ENCODE data around the gene PITRM1.

PITRM1 gene

GRCh38 chr10:3099291-3100092 lies 73.1 kb downstream of the PITRM1 start:
- H3K4me1 ChIP-seq = peaks cover 19% of the 10 kb centered on the region
- H3K9me3 ChIP-seq = no peaks in the 10 kb centered on the region
- no peak for TF ChIP-seq Cebpa-rat (IDR thresholded peaks at IDR 0.05)
- H3K4me2 ChIP-seq = no peak overlapping the region
- H3K36me3 ChIP-seq = peaks cover 96% of the 10 kb centered on the region
- no peak overlapping the region for H3K9ac ChIP-seq
- no peak overlapping the region for H3K4me3 ChIP-seq
- peaks cover 96% of the 10 kb centered on the region for H4K20me1 ChIP-seq
- H3K27me3 ChIP-seq = no peaks in the 10 kb centered on the region
- no peak overlapping the region for H3K27ac ChIP-seq

GRCh38 chr10:3098689-3099088 lies 73.9 kb downstream of the PITRM1 start:
- peaks cover 96% of the 10 kb centered on the region for H3K36me3 ChIP-seq
- peaks cover 27% of the 10 kb centered on the region for H3K4me1 ChIP-seq
- no peak overlapping the region for H3K4me3 ChIP-seq
- H3K9me3 ChIP-seq = no peaks in the 10 kb centered on the region
- no peak overlapping the region for H3K4me2 ChIP-seq
- no peak overlapping the region for H3K27ac ChIP-seq
- TF ChIP-seq Cebpa-rat (IDR thresholded peaks at IDR 0.05) = no peak
- H4K20me1 ChIP-seq = peaks cover 96% of the 10 kb centered on the region
- no peaks in the 10 kb centered on the region for H3K27me3 ChIP-seq
- H3K9ac ChIP-seq = no peak overlapping the region

- Histone ChIP-seq H4K20me1 (peaks cover 96% of the 10 kb centered on the region), H3K4me2 (no peak overlapping the region), H3K4me1 (peaks cover 42% of the 10 kb centered on the region), H3K9ac (no peak overlapping the region), H3K27me3 (no peaks in the 10 kb centered on the region), H3K27ac (no peak overlapping the region), H3K9me3 (no peaks in the 10 kb centered on the region), H3K36me3 (peaks cover 96% of the 10 kb centered on the region), H3K4me3 (no peak overlapping the region)
- TF ChIP-seq Cebpa-rat (IDR thresholded peaks at IDR 0.05) = no peak
Observed at GRCh38 chr10:3097160-3097559, 75.4 kb downstream of the PITRM1 start.

GRCh38 chr10:3096149-3096548 lies 76.4 kb downstream of the PITRM1 start:
- TF ChIP-seq Cebpa-rat (IDR thresholded peaks at IDR 0.05) = no peak
- peaks cover 52% of the 10 kb centered on the region for H3K4me1 ChIP-seq
- no peak overlapping the region for H3K4me3 ChIP-seq
- H3K9ac ChIP-seq = no peak overlapping the region
- no peaks in the 10 kb centered on the region for H3K9me3 ChIP-seq
- peak overlapping the region; percentile 29; the same call in 1 of the 2 replicates for H3K4me2 ChIP-seq
- no peaks in the 10 kb centered on the region for H3K27me3 ChIP-seq
- H3K27ac ChIP-seq = peak overlapping the region; percentile 51
- H3K36me3 ChIP-seq = peaks cover 96% of the 10 kb centered on the region
- peaks cover 100% of the 10 kb centered on the region for H4K20me1 ChIP-seq

- no peak overlapping the region for H3K4me3 ChIP-seq
- H4K20me1 ChIP-seq = peaks cover 100% of the 10 kb centered on the region
Observed at GRCh38 chr10:3095373-3096139, 77.0 kb downstream of the PITRM1 start.

GRCh38 chr10:3094609-3095036 lies 78.0 kb downstream of the PITRM1 start:
- Histone ChIP-seq H3K36me3 (peaks cover 96% of the 10 kb centered on the region), H3K9me3 (no peaks in the 10 kb centered on the region), H3K4me1 (peaks cover 65% of the 10 kb centered on the region), H3K27ac (no peak overlapping the region), H3K27me3 (no peaks in the 10 kb centered on the region), H3K4me3 (no peak overlapping the region), H4K20me1 (peaks cover 100% of the 10 kb centered on the region), H3K4me2 (peak overlapping the region; percentile 29), H3K9ac (no peak overlapping the region)
- no peak for TF ChIP-seq Cebpa-rat (IDR thresholded peaks at IDR 0.05)

More at GRCh38 chr10:3095373-3096139, 77.0 kb downstream of the PITRM1 start:
- H3K4me2 ChIP-seq = peak overlapping the region; percentile 29
- H3K9me3 ChIP-seq = no peaks in the 10 kb centered on the region
- 0 out of 2 replicates have a peak overlapping the region, but pooled peaks have one; percentile 0 for H3K9ac ChIP-seq
- no peak for TF ChIP-seq Cebpa-rat (IDR thresholded peaks at IDR 0.05)
- H3K27me3 ChIP-seq = no peaks in the 10 kb centered on the region
- H3K4me1 ChIP-seq = peaks cover 58% of the 10 kb centered on the region
- H3K36me3 ChIP-seq = peaks cover 96% of the 10 kb centered on the region
- H3K27ac ChIP-seq = peak overlapping the region; percentile 51; the same call in 1 of the 2 replicates

GRCh38 chr10:3093996-3094395 lies 78.6 kb downstream of the PITRM1 start:
- Histone ChIP-seq H4K20me1 (peaks cover 100% of the 10 kb centered on the region), H3K27ac (no peak overlapping the region), H3K27me3 (no peaks in the 10 kb centered on the region), H3K4me2 (peak overlapping the region; percentile 29; the same call in 1 of the 2 replicates), H3K4me3 (no peak overlapping the region), H3K9me3 (no peaks in the 10 kb centered on the region), H3K36me3 (peaks cover 94% of the 10 kb centered on the region), H3K4me1 (peaks cover 65% of the 10 kb centered on the region), H3K9ac (no peak overlapping the region)
- TF ChIP-seq Cebpa-rat (IDR thresholded peaks at IDR 0.05) = no peak

GRCh38 chr10:3091921-3092320 lies 80.7 kb downstream of the PITRM1 start:
- peaks cover 65% of the 10 kb centered on the region for H3K4me1 ChIP-seq
- H3K4me3 ChIP-seq = no peak overlapping the region
- H3K9ac ChIP-seq = no peak overlapping the region
- no peaks in the 10 kb centered on the region for H3K9me3 ChIP-seq
- TF ChIP-seq Cebpa-rat (IDR thresholded peaks at IDR 0.05) = no peak
- H3K36me3 ChIP-seq = peaks cover 91% of the 10 kb centered on the region
- H3K27ac ChIP-seq = no peak overlapping the region
- peak overlapping the region; percentile 68 for H3K4me2 ChIP-seq
- H4K20me1 ChIP-seq = peaks cover 97% of the 10 kb centered on the region
- no peaks in the 10 kb centered on the region for H3K27me3 ChIP-seq

- peak overlapping the region; percentile 68; the same call in 1 of the 2 replicates for H3K4me2 ChIP-seq
- H3K9me3 ChIP-seq = no peaks in the 10 kb centered on the region
- no peak overlapping the region for H3K9ac ChIP-seq
- H4K20me1 ChIP-seq = peaks cover 97% of the 10 kb centered on the region
- peaks cover 92% of the 10 kb centered on the region for H3K36me3 ChIP-seq
- H3K4me1 ChIP-seq = peaks cover 63% of the 10 kb centered on the region
- no peak for TF ChIP-seq Cebpa-rat (IDR thresholded peaks at IDR 0.05)
- no peaks in the 10 kb centered on the region for H3K27me3 ChIP-seq
- 0 out of 2 replicates have a peak overlapping the region, but pooled peaks have one; percentile 23 for H3K27ac ChIP-seq
- no peak overlapping the region for H3K4me3 ChIP-seq
Observed at GRCh38 chr10:3090914-3091787, 81.4 kb downstream of the PITRM1 start.
